Calu3 (cell line): Measurements from ENCODE around the gene ABLIM2. TPM values are rescaled to one million over a fixed set of nuclear protein-coding genes. Genes with fewer than 3 reads are reported as not detected.

ENCODE experiments used
- BruUV-seq: library from RNA; stranded (reverse); fragments of 400-500 nt; replicated peaks from 2 replicates; lab custom pipeline; 2021; lab: Mats Ljungman, UMichigan
- CTCF ChIA-PET: fragments of 300-600 bp; sonication (Branson Sonifier 250); formaldehyde crosslinking; loops from one replicate; lab custom pipeline; 2022; ENCODE audit warnings: antibody characterized with exemption; lab: Charles Lee
- DNase-seq: peaks from one replicate; pipeline ENCODE4 v3.0.0; 2022
- H3K27ac Mint-ChIP-seq: one replicate; pipeline ENCODE4 v1.8.0; 2022; ENCODE audit warnings: mixed read lengths; ENCODE audit not compliant: unreplicated experiment
- H3K27me3 Mint-ChIP-seq: one replicate; pipeline ENCODE4 v1.8.0; 2022; ENCODE audit warnings: mixed read lengths; ENCODE audit not compliant: unreplicated experiment
- H3K36me3 Mint-ChIP-seq: one replicate; pipeline ENCODE4 v1.8.0; 2022; ENCODE audit warnings: mild to moderate bottlenecking, moderate library complexity, mixed read lengths; ENCODE audit not compliant: insufficient read depth, unreplicated experiment
- H3K4me1 Mint-ChIP-seq: one replicate; pipeline ENCODE4 v1.8.0; 2022; ENCODE audit warnings: mild to moderate bottlenecking, low read depth, mixed read lengths; ENCODE audit not compliant: unreplicated experiment
- H3K4me3 Mint-ChIP-seq: one replicate; pipeline ENCODE4 v1.8.0; 2022; ENCODE audit warnings: mild to moderate bottlenecking, low read depth, moderate library complexity, mixed read lengths; ENCODE audit not compliant: unreplicated experiment
- H3K9me3 Mint-ChIP-seq: one replicate; pipeline ENCODE4 v1.8.0; 2022; ENCODE audit warnings: low read depth, mixed read lengths; ENCODE audit not compliant: unreplicated experiment
- intact Hi-C: fragments of 100-400 bp; cut with micrococcal nuclease; formaldehyde crosslinking; loops from one replicate; pipeline ENCODE4 v1.10.0; 2022; ENCODE audit not compliant: unreplicated experiment
- total RNA-seq: library from RNA; stranded (reverse); gene quantifications from 2 replicates; pipeline ENCODE4 v1.2.3, GENCODE V29; 2022
- TF ChIP-seq, protein P1 (sequence below): fragments of 200-600 bp; IDR thresholded peaks from one replicate; pipeline ENCODE4 v1.8.0; 2022; ENCODE audit warnings: antibody characterized with exemption; ENCODE audit not compliant: unreplicated experiment

ABLIM2 gene
- total RNA-seq, 1 experiment from 2014 or later, result 1.0 TPM

DNA sequence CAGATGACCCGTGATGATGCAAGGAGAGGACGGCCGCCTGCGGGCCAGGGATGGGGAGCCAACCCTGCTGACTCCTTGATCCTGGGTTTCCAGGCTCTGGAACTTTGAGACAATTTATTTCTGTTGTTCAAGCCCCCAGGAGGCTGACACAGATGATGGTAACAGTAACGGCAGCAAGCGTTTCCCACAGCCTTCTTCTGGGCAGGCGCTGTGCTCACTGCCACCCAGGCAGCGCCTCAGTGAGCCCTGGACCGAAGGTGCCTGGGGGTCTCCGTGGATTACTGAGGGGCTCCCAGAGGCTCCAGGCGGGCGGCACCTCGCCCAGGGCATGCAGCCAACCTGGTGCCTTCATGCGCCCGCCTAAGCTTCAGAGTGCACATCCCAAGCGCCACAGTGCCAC, 115.0 kb downstream of the ABLIM2 start:
- H3K9me3 Mint-ChIP-seq, result no peaks in the 10 kb centered on the region
- no peak for DNase-seq
- no peak overlapping the region for H3K4me3 Mint-ChIP-seq
- BruUV-seq, result no TSS peak
- peaks cover 26% of the 10 kb centered on the region for H3K27me3 Mint-ChIP-seq
- intact Hi-C loops, result no loop called here
- H3K36me3 Mint-ChIP-seq, result peaks cover 4% of the 10 kb centered on the region
- no peak overlapping the region for H3K27ac Mint-ChIP-seq
- TF ChIP-seq, protein P1, sequence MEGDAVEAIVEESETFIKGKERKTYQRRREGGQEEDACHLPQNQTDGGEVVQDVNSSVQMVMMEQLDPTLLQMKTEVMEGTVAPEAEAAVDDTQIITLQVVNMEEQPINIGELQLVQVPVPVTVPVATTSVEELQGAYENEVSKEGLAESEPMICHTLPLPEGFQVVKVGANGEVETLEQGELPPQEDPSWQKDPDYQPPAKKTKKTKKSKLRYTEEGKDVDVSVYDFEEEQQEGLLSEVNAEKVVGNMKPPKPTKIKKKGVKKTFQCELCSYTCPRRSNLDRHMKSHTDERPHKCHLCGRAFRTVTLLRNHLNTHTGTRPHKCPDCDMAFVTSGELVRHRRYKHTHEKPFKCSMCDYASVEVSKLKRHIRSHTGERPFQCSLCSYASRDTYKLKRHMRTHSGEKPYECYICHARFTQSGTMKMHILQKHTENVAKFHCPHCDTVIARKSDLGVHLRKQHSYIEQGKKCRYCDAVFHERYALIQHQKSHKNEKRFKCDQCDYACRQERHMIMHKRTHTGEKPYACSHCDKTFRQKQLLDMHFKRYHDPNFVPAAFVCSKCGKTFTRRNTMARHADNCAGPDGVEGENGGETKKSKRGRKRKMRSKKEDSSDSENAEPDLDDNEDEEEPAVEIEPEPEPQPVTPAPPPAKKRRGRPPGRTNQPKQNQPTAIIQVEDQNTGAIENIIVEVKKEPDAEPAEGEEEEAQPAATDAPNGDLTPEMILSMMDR, result no peak
- H3K4me1 Mint-ChIP-seq, result no peaks in the 10 kb centered on the region
- CTCF ChIA-PET, result no interaction called here

DNA sequence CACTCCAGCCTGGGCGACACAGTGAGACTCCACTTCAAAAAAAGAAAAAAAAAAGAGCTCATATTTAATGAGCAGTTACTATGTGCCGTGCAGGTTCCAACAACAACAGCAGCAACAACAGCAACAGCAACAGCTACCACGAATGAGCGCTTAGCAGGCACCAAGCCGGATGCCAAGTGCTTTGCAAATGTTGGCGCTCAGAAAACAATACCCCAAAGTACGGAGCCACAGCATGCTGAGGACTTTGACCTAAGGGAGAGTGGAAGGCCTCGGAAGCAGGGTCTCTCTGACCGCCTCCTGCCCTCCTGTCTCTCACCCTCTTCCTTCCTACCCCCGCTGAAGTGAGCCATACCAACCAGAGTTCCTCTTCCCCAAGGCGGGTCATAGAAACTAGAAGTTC, 116.7 kb downstream of the ABLIM2 start:
- H3K36me3 Mint-ChIP-seq, result peaks cover 4% of the 10 kb centered on the region
- DNase-seq, result no peak
- TF ChIP-seq, protein P1, result no peak
- H3K27ac Mint-ChIP-seq, result no peak overlapping the region
- H3K4me1 Mint-ChIP-seq, result no peaks in the 10 kb centered on the region
- H3K4me3 Mint-ChIP-seq, result no peak overlapping the region
- H3K27me3 Mint-ChIP-seq, result peaks cover 33% of the 10 kb centered on the region
- intact Hi-C loops, result no loop called here
- CTCF ChIA-PET, result no interaction called here
- no peaks in the 10 kb centered on the region for H3K9me3 Mint-ChIP-seq
- no TSS peak for BruUV-seq

DNA sequence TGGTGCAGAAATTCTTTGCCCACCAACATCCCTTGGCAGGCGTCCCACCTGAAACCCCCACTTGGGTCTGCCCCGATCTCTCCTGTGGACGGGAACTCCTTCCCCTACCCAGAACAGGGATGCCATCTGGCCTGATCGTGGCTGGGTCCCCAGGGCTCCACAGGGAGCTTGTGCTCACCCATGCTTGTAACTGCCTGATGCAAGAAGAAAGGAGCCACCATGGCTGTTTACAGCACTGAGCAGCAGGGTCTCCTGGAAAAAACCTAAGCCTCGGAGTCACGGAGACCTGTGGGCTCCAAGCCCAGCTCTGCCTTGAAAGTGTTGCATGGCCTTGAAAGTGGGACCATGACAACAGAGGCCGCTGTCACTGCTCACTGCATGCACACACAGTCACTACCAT, 117.4 kb downstream of the ABLIM2 start:
- Mint-ChIP-seq H3K27ac (no peak overlapping the region), H3K36me3 (peaks cover 4% of the 10 kb centered on the region), H3K27me3 (peaks cover 29% of the 10 kb centered on the region), H3K4me3 (no peak overlapping the region), H3K4me1 (no peaks in the 10 kb centered on the region), H3K9me3 (no peaks in the 10 kb centered on the region)
- BruUV-seq, result no TSS peak
- CTCF ChIA-PET, result no interaction called here
- TF ChIP-seq, protein P1, result no peak
- intact Hi-C loops, result no loop called here
- no peak for DNase-seq

DNA sequence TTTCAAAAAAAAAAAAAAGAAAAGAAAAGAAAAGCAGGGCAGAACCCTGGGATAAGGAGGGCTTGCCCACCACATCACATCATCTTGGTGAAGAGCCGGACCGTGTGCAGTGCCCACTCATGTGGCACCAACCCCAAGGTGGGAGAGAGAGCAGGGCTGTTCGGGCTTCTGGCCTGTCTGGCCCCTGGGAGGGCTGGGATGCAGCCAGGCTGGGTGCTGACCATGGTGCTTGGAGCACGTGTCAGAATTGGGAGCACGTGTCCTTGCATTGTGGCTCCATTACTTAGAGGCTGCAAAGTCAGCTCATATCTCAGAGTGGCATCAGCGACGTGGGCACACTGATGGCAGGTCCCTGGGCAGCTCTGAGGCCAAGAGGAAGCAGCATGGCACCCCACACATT, 118.0 kb downstream of the ABLIM2 start:
- CTCF ChIA-PET, result no interaction called here
- BruUV-seq, result no TSS peak
- no peak overlapping the region for H3K27ac Mint-ChIP-seq
- peaks cover 29% of the 10 kb centered on the region for H3K27me3 Mint-ChIP-seq
- H3K4me1 Mint-ChIP-seq, result no peaks in the 10 kb centered on the region
- DNase-seq, result no peak
- H3K4me3 Mint-ChIP-seq, result no peak overlapping the region
- no peaks in the 10 kb centered on the region for H3K9me3 Mint-ChIP-seq
- peaks cover 4% of the 10 kb centered on the region for H3K36me3 Mint-ChIP-seq
- TF ChIP-seq, protein P1, result no peak
- intact Hi-C loops, result no loop called here

DNA sequence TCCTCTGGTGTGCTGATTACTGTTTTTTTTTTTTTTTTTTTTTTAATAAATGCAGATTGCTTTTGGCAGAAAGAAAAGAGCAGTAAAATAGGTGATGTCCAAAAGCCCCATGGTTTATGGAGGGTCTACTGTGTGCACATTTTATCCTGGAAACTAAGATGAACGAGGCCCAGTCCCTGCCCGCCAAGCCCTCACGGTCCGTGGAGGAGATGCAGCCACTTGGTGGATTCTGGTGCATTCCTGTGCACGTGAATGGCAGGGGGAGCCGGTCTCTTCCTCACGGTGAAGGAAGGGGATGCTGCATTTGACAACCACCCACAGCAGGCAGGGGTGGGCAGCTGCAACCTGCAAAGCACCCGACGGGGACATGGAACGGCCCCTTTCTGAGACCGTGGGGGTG, 118.8 kb downstream of the ABLIM2 start:
- no peak for DNase-seq
- peaks cover 29% of the 10 kb centered on the region for H3K27me3 Mint-ChIP-seq
- H3K9me3 Mint-ChIP-seq, result no peaks in the 10 kb centered on the region
- BruUV-seq, result no TSS peak
- intact Hi-C loops, result no loop called here
- H3K4me3 Mint-ChIP-seq, result no peak overlapping the region
- TF ChIP-seq, protein P1, result no peak
- H3K27ac Mint-ChIP-seq, result no peak overlapping the region
- no peaks in the 10 kb centered on the region for H3K4me1 Mint-ChIP-seq
- H3K36me3 Mint-ChIP-seq, result peaks cover 4% of the 10 kb centered on the region
- CTCF ChIA-PET, result no interaction called here
